NCI-H1105 (cell line): ENCODE measurements around the gene IPO7.
"Not testable (repeated sequence)": the region's sequence is repeated elsewhere in the genome, so short reads cannot be mapped to it uniquely, and the experiment has no call there.

Experiments
- DNase-seq: peaks from one replicate; lab custom pipeline; 2025; lab: John Stamatoyannopoulos, UW

Gene IPO7

GRCh38 chr11:9384535-9385326 is at the start of gene IPO7:
TSS of gene IPO7 (plus strand) at chr11:9384652. CDS start at chr11:9384764, 112 bp downstream.
- peak; percentile 92 for DNase-seq

- DNase-seq, result no peak
Observed at GRCh38 chr11:9341638-9342178, 42.7 kb upstream of the IPO7 start.

- no peak for DNase-seq
Observed at GRCh38 chr11:9344061-9344680, 40.3 kb upstream of the IPO7 start.

- DNase-seq, result no peak
Observed at GRCh38 chr11:9347100-9347499, 37.4 kb upstream of the IPO7 start.

- DNase-seq, result not testable (repeated sequence)
Observed at GRCh38 chr11:9347779-9348178, 36.7 kb upstream of the IPO7 start.

GRCh38 chr11:9351321-9351881 is 33.1 kb upstream of the IPO7 start:
- DNase-seq, result no peak

GRCh38 chr11:9357041-9357440 is 27.4 kb upstream of the IPO7 start:
- DNase-seq, result no peak

GRCh38 chr11:9360862-9361622 is 23.4 kb upstream of the IPO7 start:
- not testable (repeated sequence) for DNase-seq

GRCh38 chr11:9362393-9362863 is 22.0 kb upstream of the IPO7 start:
- DNase-seq, result no peak

- DNase-seq, result peak; percentile 90
Observed at GRCh38 chr11:9363954-9364912, 20.2 kb upstream of the IPO7 start.

- no peak for DNase-seq
Observed at GRCh38 chr11:9367551-9367950, 16.9 kb upstream of the IPO7 start.

- DNase-seq, result no peak
Observed at GRCh38 chr11:9377036-9377435, 7.4 kb upstream of the IPO7 start.

- DNase-seq, result no peak
Observed at GRCh38 chr11:9379041-9379440, 5.4 kb upstream of the IPO7 start.

- no peak for DNase-seq
Observed at GRCh38 chr11:9380773-9381172, 3.7 kb upstream of the IPO7 start.

- no peak for DNase-seq
Observed at GRCh38 chr11:9385327-9385899, 961 bp downstream of the IPO7 start.

- DNase-seq, result no peak
Observed at GRCh38 chr11:9386086-9386485, 1.6 kb downstream of the IPO7 start.

- DNase-seq, result no peak
Observed at GRCh38 chr11:9386901-9387300, 2.4 kb downstream of the IPO7 start.

GRCh38 chr11:9396310-9396709 is 11.9 kb downstream of the IPO7 start:
- DNase-seq, result no peak

GRCh38 chr11:9396752-9397151 is 12.3 kb downstream of the IPO7 start:
- DNase-seq, result no peak
